NB4 (cell line): ENCODE results near the gene VGLL2.

Source experiments
- DNase-seq: peaks from one replicate; pipeline ENCODE4 v3.0.0; 2010; ENCODE audit warnings: low read depth
- H3K4me3 ChIP-seq: one replicate; pipeline ENCODE4 v1.5.1; 2011; ENCODE audit warnings: mild to moderate bottlenecking, low read depth, low read length, moderate library complexity
- CTCF ChIP-seq: IDR thresholded peaks from one replicate; pipeline ENCODE4 v1.5.1; 2012; ENCODE audit warnings: low read depth, low read length
- MAX ChIP-seq: IDR thresholded peaks from 2 replicates; pipeline ENCODE4 v1.6.1; 2011; ENCODE audit warnings: low read depth, low read length
- MYC ChIP-seq: IDR thresholded peaks from 2 replicates; pipeline ENCODE4 v1.6.1; 2011; ENCODE audit warnings: low read depth, low read length
- POLR2A ChIP-seq: IDR thresholded peaks from 2 replicates; pipeline ENCODE4 v1.6.1; 2011; ENCODE audit warnings: mild to moderate bottlenecking; ENCODE audit not compliant: insufficient read length; ENCODE audit errors: extremely low read depth

Gene VGLL2

GRCh38 chr6:117262799-117263198 is 2.6 kb upstream of the VGLL2 start:
- no peak overlapping the region for H3K4me3 ChIP-seq
- no peak for TF ChIP-seq POLR2A
- TF ChIP-seq MYC, result no peak
- TF ChIP-seq MAX, result no peak
- DNase-seq, result no peak

- DNase-seq, result no peak
- TF ChIP-seq CTCF, result no peak
- no peak overlapping the region for H3K4me3 ChIP-seq
Measured at GRCh38 chr6:117263353-117263927, 1.9 kb upstream of the VGLL2 start.

- no peak for TF ChIP-seq CTCF
- TF ChIP-seq MYC, result no peak
- no peak for TF ChIP-seq POLR2A
- TF ChIP-seq MAX, result no peak
- H3K4me3 ChIP-seq, result no peak overlapping the region
- no peak for DNase-seq
Measured at GRCh38 chr6:117264369-117264691, 1.0 kb upstream of the VGLL2 start.

DNA sequence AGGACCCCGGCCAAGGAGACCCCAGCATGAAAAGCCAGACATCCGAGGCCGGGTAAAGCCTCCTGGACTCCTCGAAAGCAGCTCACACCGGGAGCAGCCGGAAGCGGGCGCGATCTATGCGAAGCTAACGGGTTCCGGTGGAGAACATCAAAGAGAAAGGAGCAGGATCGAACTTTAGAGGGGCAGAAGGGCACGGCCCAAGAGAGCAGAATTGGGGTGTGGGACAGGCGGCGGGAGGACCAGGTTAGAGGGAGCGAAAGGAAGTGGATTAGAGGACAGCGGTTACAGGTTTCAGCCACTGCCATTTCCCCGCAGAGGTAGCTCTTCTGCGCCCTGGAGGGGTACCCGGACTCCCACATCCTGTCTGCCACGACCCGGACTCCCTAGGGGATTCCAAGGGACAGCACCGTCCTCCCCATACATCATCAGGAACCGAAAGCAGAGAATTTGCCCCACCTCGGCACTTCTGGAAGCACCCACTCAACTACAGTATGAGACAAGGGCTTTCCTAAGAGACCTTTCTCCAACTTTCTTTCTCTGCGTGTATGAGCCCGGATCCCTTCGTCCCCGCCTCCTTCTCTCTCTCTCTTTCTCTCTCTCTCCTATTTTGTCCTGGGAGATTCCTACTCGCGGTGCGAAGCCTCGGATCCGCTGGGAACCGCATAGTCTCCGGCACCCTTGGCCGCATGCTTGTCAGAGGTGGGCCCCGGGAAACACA is 507 bp upstream of the VGLL2 start:
- DNase-seq, result no peak
- no peak overlapping the region for H3K4me3 ChIP-seq

GRCh38 chr6:117266257-117267053 is 1.1 kb downstream of the VGLL2 start:
- TF ChIP-seq CTCF, result no peak
- TF ChIP-seq MAX, result no peak
- TF ChIP-seq POLR2A, result no peak
- no peak for TF ChIP-seq MYC
- DNase-seq, result no peak
- H3K4me3 ChIP-seq, result no peak overlapping the region

More for the DNA sequence above, 507 bp upstream of the VGLL2 start:
- no peak for TF ChIP-seq CTCF
- no peak for TF ChIP-seq MAX
- no peak for TF ChIP-seq POLR2A
- TF ChIP-seq MYC, result no peak

GRCh38 chr6:117267054-117267347 is 1.6 kb downstream of the VGLL2 start:
- DNase-seq, result no peak
- H3K4me3 ChIP-seq, result no peak overlapping the region
- TF ChIP-seq POLR2A, result no peak
- no peak for TF ChIP-seq MYC
- TF ChIP-seq MAX, result no peak
- no peak for TF ChIP-seq CTCF
